HepG2 (cell line): ENCODE results near the gene LRRC40. TPM values are rescaled to one million over a fixed set of nuclear protein-coding genes. Genes with fewer than 3 reads are reported as not detected.

Experiments
- CEBPB ChIP-seq: IDR thresholded peaks from 2 replicates; pipeline ENCODE4 v1.6.1; 2011; ENCODE audit warnings: low read depth, low read length, improper control_type of control experiment, borderline replicate concordance
- HCFC1 ChIP-seq: fragments of 150-350 bp; IDR thresholded peaks from 2 replicates; pipeline ENCODE4 v1.6.1; 2014; ENCODE audit warnings: low read depth, low read length
- NFAT5 ChIP-seq: sonication (generic); formaldehyde crosslinking; IDR thresholded peaks from 2 replicates; pipeline ENCODE4 v1.4.0; 2020; ENCODE audit warnings: missing genetic modification reagents
- NFKBIZ ChIP-seq: IDR thresholded peaks from 2 replicates; pipeline ENCODE4 v1.6.1; 2018; ENCODE audit warnings: missing genetic modification reagents, missing compliant biosample characterization
- NR1H2 ChIP-seq: sonication (generic); formaldehyde crosslinking; IDR thresholded peaks from 2 replicates; pipeline ENCODE4 v1.8.1; 2022; ENCODE audit warnings: low read depth, missing genetic modification reagents, borderline replicate concordance
- PHF5A ChIP-seq: IDR thresholded peaks from one replicate; pipeline ENCODE4 v1.6.1; 2018; ENCODE audit warnings: low read depth, missing genetic modification reagents; ENCODE audit not compliant: unreplicated experiment
- RFXANK ChIP-seq: IDR thresholded peaks from 2 replicates; pipeline ENCODE4 v1.6.1; 2016
- SALL1 ChIP-seq: sonication (generic); formaldehyde crosslinking; IDR thresholded peaks from 2 replicates; pipeline ENCODE4 v1.8.0; 2022; ENCODE audit warnings: mild to moderate bottlenecking, missing genetic modification reagents
- SAP130 ChIP-seq: IDR thresholded peaks from 2 replicates; pipeline ENCODE4 v1.6.1; 2016; ENCODE audit warnings: low read depth
- ZNF343 ChIP-seq: sonication (generic); formaldehyde crosslinking; IDR thresholded peaks from 2 replicates; pipeline ENCODE4 v1.4.0; 2020; ENCODE audit warnings: mild to moderate bottlenecking, missing genetic modification reagents
- ZNF646 ChIP-seq: sonication (generic); formaldehyde crosslinking; IDR thresholded peaks from 2 replicates; pipeline ENCODE4 v1.9.0; 2021; ENCODE audit warnings: mild to moderate bottlenecking, missing genetic modification reagents
- polyA plus RNA-seq, 8 experiments: library from polyadenylated mRNA; depleted of rRNA in 3 of 8; stranded (reverse) in 7 of 8; unstranded in 1 of 8; fragments of >200 nt; fragmentation: Illumina TruSeq in 4 of 8; extraction: Trizol in 4 of 8; gene quantifications; 2 replicates each; pipeline versions ENCODE4 v1.2.1 to v1.2.3, GENCODE V29; 2011 to 2016; ENCODE audit warnings: low read depth in 4 of 8, missing spikeins in 1 of 8, mixed read lengths in 1 of 8; ENCODE audit not compliant: insufficient read depth in 1 of 8
- total RNA-seq, 5 experiments: library from RNA; depleted of rRNA; stranded (reverse); fragments of >200 nt; fragmentation: Illumina TruSeq; extraction: Trizol; gene quantifications; 2 replicates each; pipeline ENCODE4 v1.2.3, GENCODE V29; 2016; ENCODE audit warnings: low read depth in 1 of 5
- TF ChIP-seq, protein P1 (sequence below): sonication (generic); formaldehyde crosslinking; IDR thresholded peaks from 2 replicates; pipeline ENCODE4 v1.5.1; 2020; ENCODE audit warnings: missing genetic modification reagents, mild to moderate bottlenecking, borderline replicate concordance
- TF ChIP-seq, protein P2 (sequence below): sonication (generic); formaldehyde crosslinking; IDR thresholded peaks from 2 replicates; pipeline ENCODE4 v1.8.0; 2022; ENCODE audit warnings: missing genetic modification reagents, mild to moderate bottlenecking, moderate library complexity, borderline replicate concordance

LRRC40 gene
- total and polyA plus RNA-seq, 2 of the 13 experiments (the other 11 are each of a cell fraction or from before 2014, with no cell fraction given), result 10.3 to 32.7 TPM

DNA sequence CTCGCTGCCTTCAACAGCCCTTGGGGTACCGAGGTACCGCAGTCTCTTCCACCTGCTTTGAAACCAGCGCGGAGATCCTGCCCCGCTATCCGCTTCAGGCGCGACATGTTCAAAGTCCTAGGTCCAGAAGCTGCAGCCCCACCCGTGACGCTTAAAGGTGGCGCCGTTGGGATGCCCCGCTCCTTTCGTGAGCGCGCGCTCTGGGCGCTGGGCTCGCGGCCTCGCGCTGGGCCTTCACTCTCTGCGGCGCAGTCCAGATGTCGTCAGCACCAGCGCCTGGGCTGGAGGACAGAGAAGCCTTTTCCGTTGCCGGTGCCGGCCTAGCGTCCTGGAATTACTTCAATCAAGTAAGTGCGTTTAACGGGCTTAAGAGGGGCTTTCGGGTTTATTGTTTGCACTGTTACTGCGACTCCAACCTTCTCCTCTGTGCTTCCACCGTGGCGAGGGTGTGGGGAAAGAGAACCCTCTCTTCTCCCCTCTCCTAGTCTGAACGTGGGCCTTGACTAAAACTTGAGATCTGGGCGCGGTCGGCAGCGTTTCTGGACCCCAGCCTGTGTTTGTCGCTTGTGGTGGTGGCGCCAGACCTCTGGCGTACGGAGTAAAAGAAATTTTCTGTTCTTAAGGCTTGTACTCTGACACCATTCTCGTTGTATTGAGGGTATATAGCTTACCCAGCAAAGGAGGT is at the start of gene LRRC40 (continued):
- no peak for TF ChIP-seq ZNF646 (CRISPR knock-in tag)
- TF ChIP-seq NFKBIZ (CRISPR knock-in tag), result 0 out of 2 replicates have a peak, but pooled peaks have one; percentile 34
- no peak for TF ChIP-seq NR1H2 (CRISPR knock-in tag)
- peak; percentile 98 for TF ChIP-seq SAP130
- TF ChIP-seq, protein P1, sequence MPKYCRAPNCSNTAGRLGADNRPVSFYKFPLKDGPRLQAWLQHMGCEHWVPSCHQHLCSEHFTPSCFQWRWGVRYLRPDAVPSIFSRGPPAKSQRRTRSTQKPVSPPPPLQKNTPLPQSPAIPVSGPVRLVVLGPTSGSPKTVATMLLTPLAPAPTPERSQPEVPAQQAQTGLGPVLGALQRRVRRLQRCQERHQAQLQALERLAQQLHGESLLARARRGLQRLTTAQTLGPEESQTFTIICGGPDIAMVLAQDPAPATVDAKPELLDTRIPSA (CRISPR knock-in tag), result no peak
- TF ChIP-seq, protein P2, sequence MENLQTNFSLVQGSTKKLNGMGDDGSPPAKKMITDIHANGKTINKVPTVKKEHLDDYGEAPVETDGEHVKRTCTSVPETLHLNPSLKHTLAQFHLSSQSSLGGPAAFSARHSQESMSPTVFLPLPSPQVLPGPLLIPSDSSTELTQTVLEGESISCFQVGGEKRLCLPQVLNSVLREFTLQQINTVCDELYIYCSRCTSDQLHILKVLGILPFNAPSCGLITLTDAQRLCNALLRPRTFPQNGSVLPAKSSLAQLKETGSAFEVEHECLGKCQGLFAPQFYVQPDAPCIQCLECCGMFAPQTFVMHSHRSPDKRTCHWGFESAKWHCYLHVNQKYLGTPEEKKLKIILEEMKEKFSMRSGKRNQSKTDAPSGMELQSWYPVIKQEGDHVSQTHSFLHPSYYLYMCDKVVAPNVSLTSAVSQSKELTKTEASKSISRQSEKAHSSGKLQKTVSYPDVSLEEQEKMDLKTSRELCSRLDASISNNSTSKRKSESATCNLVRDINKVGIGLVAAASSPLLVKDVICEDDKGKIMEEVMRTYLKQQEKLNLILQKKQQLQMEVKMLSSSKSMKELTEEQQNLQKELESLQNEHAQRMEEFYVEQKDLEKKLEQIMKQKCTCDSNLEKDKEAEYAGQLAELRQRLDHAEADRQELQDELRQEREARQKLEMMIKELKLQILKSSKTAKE (CRISPR knock-in tag), result no peak
- TF ChIP-seq SALL1, result peak; percentile 94
- peak; percentile 67 for TF ChIP-seq PHF5A (CRISPR knock-in tag)
- TF ChIP-seq CEBPB, result 0 out of 2 replicates have a peak, but pooled peaks have one; percentile 0
- peak; percentile 94 for TF ChIP-seq ZNF343 (CRISPR knock-in tag)
- no peak for TF ChIP-seq RFXANK (CRISPR knock-in tag)
- no peak; the same call in 1 of the 2 replicates for TF ChIP-seq NFAT5 (CRISPR knock-in tag)
- TF ChIP-seq HCFC1, result peak; percentile 83
